HCT116 (cell line): ENCODE data around the gene WASL. TPM values are rescaled to one million over a fixed set of nuclear protein-coding genes. Genes with fewer than 3 reads are reported as not detected.

ENCODE experiments used
- ATAC-seq: fragments of 200-7000 bp; cut with Tn5 transposase; 2 replicates; pipeline ENCODE4 v1.9.1; 2020; ENCODE audit warnings: mild to moderate bottlenecking, moderate library complexity
- BruUV-seq: library from RNA; stranded (reverse); fragments of 400-500 nt; replicated peaks from 2 replicates; lab custom pipeline; 2021; lab: Mats Ljungman, UMichigan
- CTCF ChIA-PET: fragments of 300-600 bp; sonication (Branson Sonifier 250); formaldehyde crosslinking; loops from one replicate; lab custom pipeline; 2021; ENCODE audit warnings: antibody characterized with exemption; lab: Charles Lee
- POLR2A ChIA-PET: fragments of 300-600, 350-600 bp; sonication (Branson Sonifier 250); formaldehyde crosslinking; loops from one replicate; lab custom pipeline; 2021; ENCODE audit warnings: antibody characterized with exemption; lab: Charles Lee
- RAD21 ChIA-PET, 2 experiments: fragments of 300-600 bp; sonication (Branson Sonifier 250); formaldehyde crosslinking; loops; one replicate each; lab custom pipeline; 2023; ENCODE audit warnings: low total read pairs in 2 of 2; ENCODE audit not compliant: uncharacterized antibody in 2 of 2, unreplicated experiment in 2 of 2, low non-redundant PET in 1 of 2; lab: Charles Lee
- DNase-seq: peaks from one replicate; pipeline ENCODE4 v3.0.0-alpha.2; 2010; ENCODE audit warnings: low read depth, low spot score
- H2AFZ ChIP-seq: fragments of 200-600 bp; shearing (Covaris generic), sonication (generic); 2 replicates; pipeline ENCODE4 v1.6.1; 2017; ENCODE audit warnings: low read depth, mixed run types, mixed read lengths, antibody characterized with exemption, low read length; ENCODE audit not compliant: poor library complexity, severe bottlenecking
- H3K27ac ChIP-seq: 2 replicates; pipeline ENCODE4 v1.5.1; 2012; ENCODE audit warnings: low read depth, low read length
- H3K27me3 ChIP-seq: fragments of 200-600 bp; sonication (generic); 2 replicates; pipeline ENCODE4 v1.6.1; 2016; ENCODE audit warnings: mixed run types, low read length, mixed read lengths; ENCODE audit not compliant: insufficient read depth
- H3K36me3 ChIP-seq, 2 experiments: fragments of 200-500 bp in 1 of 2; fragments of 200-600 bp in 1 of 2; sonication (Bioruptor generic) in 1 of 2; sonication (generic) in 1 of 2; 2 replicates each; pipeline versions ENCODE4 v1.5.1 to v1.6.1; 2014 to 2016; ENCODE audit warnings: low read length in 2 of 2, inconsistent platforms in 1 of 2, mixed read lengths in 1 of 2, mixed run types in 1 of 2; ENCODE audit not compliant: insufficient read depth in 2 of 2, control insufficient read depth in 1 of 2
- H3K4me1 ChIP-seq, 2 experiments: fragments of 200-600 bp in 1 of 2; sonication (generic) in 1 of 2; 2 replicates each; pipeline versions ENCODE4 v1.5.1 to v1.6.1; 2012 to 2017; ENCODE audit warnings: low read length in 2 of 2, inconsistent platforms in 1 of 2, mild to moderate bottlenecking in 1 of 2, mixed read lengths in 1 of 2, mixed run types in 1 of 2, moderate library complexity in 1 of 2; ENCODE audit not compliant: insufficient read depth in 2 of 2, control insufficient read depth in 1 of 2
- H3K4me2 ChIP-seq: fragments of 200-600 bp; sonication (generic); 2 replicates; pipeline ENCODE4 v1.6.1; 2017; ENCODE audit warnings: mixed run types, low read length, mixed read lengths
- H3K4me3 ChIP-seq, 2 experiments: fragments of 200-600 bp in 1 of 2; sonication (generic) in 1 of 2; replicated peaks in 1 of 2; 2 replicates each; pipeline ENCODE4 v1.5.1; 2011 to 2016; ENCODE audit warnings: low read length in 2 of 2, control low read depth in 1 of 2, low read depth in 1 of 2, mild to moderate bottlenecking in 1 of 2, mixed read lengths in 1 of 2, mixed run types in 1 of 2
- H3K79me2 ChIP-seq: fragments of 200-600 bp; sonication (generic); 2 replicates; pipeline ENCODE4 v1.6.1; 2017; ENCODE audit warnings: mild to moderate bottlenecking, mixed run types, low read length, moderate library complexity, mixed read lengths; ENCODE audit not compliant: insufficient read depth
- H3K9ac ChIP-seq: fragments of 200-600 bp; sonication (generic); 2 replicates; pipeline ENCODE4 v1.6.1; 2016; ENCODE audit warnings: low read length, mixed read lengths
- H3K9me2 ChIP-seq: fragments of 200-600 bp; sonication (generic), shearing (Covaris generic); 2 replicates; pipeline ENCODE4 v1.6.1; 2017; ENCODE audit warnings: mixed run types, mild to moderate bottlenecking, moderate library complexity; ENCODE audit not compliant: insufficient read depth
- H3K9me3 ChIP-seq, 2 experiments: fragments of 200-500 bp in 1 of 2; fragments of 200-600 bp in 1 of 2; sonication (Bioruptor generic) in 1 of 2; sonication (generic) in 1 of 2; 2 replicates each; pipeline ENCODE4 v1.6.1; 2014 to 2017; ENCODE audit warnings: low read length in 2 of 2, mixed read lengths in 2 of 2, inconsistent platforms in 1 of 2, low read depth in 1 of 2, mild to moderate bottlenecking in 1 of 2, mixed run types in 1 of 2, moderate library complexity in 1 of 2; ENCODE audit not compliant: control insufficient read depth in 1 of 2, insufficient read depth in 1 of 2
- H4K20me1 ChIP-seq: fragments of 200-600 bp; sonication (generic), shearing (Covaris generic); 2 replicates; pipeline ENCODE4 v1.6.1; 2017; ENCODE audit warnings: mixed run types, mild to moderate bottlenecking, moderate library complexity; ENCODE audit not compliant: insufficient read depth
- EZH2phosphoT487 ChIP-seq: fragments of 200-600 bp; IDR thresholded peaks from 2 replicates; pipeline ENCODE4 v1.6.1; 2018; ENCODE audit warnings: antibody characterized with exemption, borderline replicate concordance
- JUND ChIP-seq: IDR thresholded peaks from 2 replicates; pipeline ENCODE4 v1.6.1; 2012
- POLR2A ChIP-seq: IDR thresholded peaks from 2 replicates; pipeline ENCODE4 v1.7.0; 2011; ENCODE audit warnings: borderline replicate concordance; ENCODE audit not compliant: insufficient read depth, insufficient read length; ENCODE audit errors: extremely low read depth
- SRF ChIP-seq: IDR thresholded peaks from 2 replicates; pipeline ENCODE4 v1.6.1; 2012; ENCODE audit warnings: low read depth
- TCF7L2 ChIP-seq: IDR thresholded peaks from 2 replicates; pipeline ENCODE4 v1.7.0; 2011; ENCODE audit warnings: borderline replicate concordance, inconsistent platforms; ENCODE audit not compliant: insufficient read depth, insufficient read length; ENCODE audit errors: extremely low read depth
- YY1 ChIP-seq: IDR thresholded peaks from 2 replicates; pipeline ENCODE4 v1.6.1; 2011; ENCODE audit warnings: low read length, low read depth, moderate library complexity, mild to moderate bottlenecking; ENCODE audit not compliant: insufficient replicate concordance; ENCODE audit errors: extremely low read depth
- ZNF274 ChIP-seq: fragments of 200-500 bp; sonication (Bioruptor generic); IDR thresholded peaks from 2 replicates; pipeline ENCODE4 v1.6.1; 2014; ENCODE audit warnings: mild to moderate bottlenecking, low read depth, low read length, inconsistent platforms
- intact Hi-C: fragments of 100-400 bp; cut with micrococcal nuclease; formaldehyde crosslinking; loops from 2 replicates; pipeline ENCODE4 v1.10.0; 2022
- total RNA-seq: library from RNA; stranded (reverse); gene quantifications from one replicate; pipeline ENCODE4 v1.2.1, GENCODE V29; 2021; ENCODE audit not compliant: unreplicated experiment
- TF ChIP-seq, protein P1 (sequence below): IDR thresholded peaks from 2 replicates; pipeline ENCODE4 v1.6.1; 2012
- TF ChIP-seq, protein P2 (sequence below): IDR thresholded peaks from 2 replicates; pipeline ENCODE4 v1.6.1; 2012
- TF ChIP-seq, protein P3 (sequence below): IDR thresholded peaks from 2 replicates; pipeline ENCODE4 v1.6.1; 2011; ENCODE audit warnings: mild to moderate bottlenecking, low read length, moderate library complexity; ENCODE audit not compliant: insufficient replicate concordance; ENCODE audit errors: extremely low read depth
- TF ChIP-seq, protein P4 (sequence below), 3 experiments: fragments of 200-600 bp in 1 of 3; sonication (generic) in 1 of 3; IDR thresholded peaks in 2 of 3; conservative IDR thresholded peaks in 1 of 3; 2 replicates each; pipeline ENCODE4 v1.5.1; 2012 to 2017; ENCODE audit warnings: low read depth in 2 of 3, low read length in 2 of 3, antibody characterized with exemption in 1 of 3, borderline replicate concordance in 1 of 3, control low read depth in 1 of 3, mild to moderate bottlenecking in 1 of 3, mixed read lengths in 1 of 3, mixed run types in 1 of 3, moderate library complexity in 1 of 3; ENCODE audit not compliant: insufficient read depth in 1 of 3

WASL gene
- total RNA-seq, 1 experiment from 2014 or later: 26.2 TPM

DNA sequence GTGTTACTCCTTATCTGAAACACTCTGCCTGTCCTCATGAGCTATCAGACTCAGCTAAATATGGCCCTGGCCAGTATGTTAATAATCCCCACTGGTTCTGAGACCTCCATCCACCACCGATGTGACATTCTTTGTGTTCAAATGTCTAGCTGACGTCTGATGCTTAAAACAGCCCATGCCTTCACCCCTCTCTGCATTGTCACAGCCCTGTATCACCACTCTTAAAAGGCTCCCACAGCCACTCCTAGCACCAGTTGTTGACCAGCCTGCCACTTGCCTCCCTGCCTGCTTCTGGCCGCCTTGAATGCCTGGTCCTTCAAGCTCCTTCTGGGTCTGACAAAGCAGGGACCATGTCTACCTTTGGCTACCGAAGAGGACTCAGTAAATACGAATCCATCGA lies 93.2 kb downstream of the WASL start, which contains the start of gene LMOD2:
Gene LMOD2, plus strand, starts transcription at position 253 of the 400 bp plus-strand sequence. Its CDS starts 98 bp downstream, at position 351.
- DNase-seq (no peak), ATAC-seq (no peak)
- H3K4me3 ChIP-seq: no peak within 1 kb of the TSS
- H3K4me2 ChIP-seq: no peak within 1 kb of the TSS
- H3K9me3 ChIP-seq: no peaks in the 10 kb centered on the region
- BruUV-seq: no TSS peak
- no peaks in the 10 kb centered on the region for H3K4me1 ChIP-seq
- POLR2A ChIA-PET: no interaction called here
- RAD21 ChIA-PET: no interaction called here
- H3K79me2 ChIP-seq: no peaks in the 10 kb centered on the region
- CTCF ChIA-PET: no interaction called here
- no peaks in the 10 kb centered on the region for H3K36me3 ChIP-seq
- no peaks in the 10 kb centered on the region for H3K27me3 ChIP-seq
- no peak within 1 kb of the TSS for H3K9ac ChIP-seq
- no peak within 1 kb of the TSS for H3K27ac ChIP-seq
- H4K20me1 ChIP-seq: no peaks in the 10 kb centered on the region
- intact Hi-C loops: no loop called here
- no peaks in the 10 kb centered on the region; the same call in 1 of the 2 replicates for H3K9me2 ChIP-seq
- no peak within 1 kb of the TSS for H2AFZ ChIP-seq
- no peak for TF ChIP-seq JUND
- TF ChIP-seq, protein P1, sequence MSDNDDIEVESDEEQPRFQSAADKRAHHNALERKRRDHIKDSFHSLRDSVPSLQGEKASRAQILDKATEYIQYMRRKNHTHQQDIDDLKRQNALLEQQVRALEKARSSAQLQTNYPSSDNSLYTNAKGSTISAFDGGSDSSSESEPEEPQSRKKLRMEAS: no peak
- TF ChIP-seq, protein P2, sequence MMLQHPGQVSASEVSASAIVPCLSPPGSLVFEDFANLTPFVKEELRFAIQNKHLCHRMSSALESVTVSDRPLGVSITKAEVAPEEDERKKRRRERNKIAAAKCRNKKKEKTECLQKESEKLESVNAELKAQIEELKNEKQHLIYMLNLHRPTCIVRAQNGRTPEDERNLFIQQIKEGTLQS: no peak
- no peak for TF ChIP-seq EZH2phosphoT487
- TF ChIP-seq ZNF274: no peak
- TF ChIP-seq YY1: no peak
- no peak for TF ChIP-seq SRF

DNA sequence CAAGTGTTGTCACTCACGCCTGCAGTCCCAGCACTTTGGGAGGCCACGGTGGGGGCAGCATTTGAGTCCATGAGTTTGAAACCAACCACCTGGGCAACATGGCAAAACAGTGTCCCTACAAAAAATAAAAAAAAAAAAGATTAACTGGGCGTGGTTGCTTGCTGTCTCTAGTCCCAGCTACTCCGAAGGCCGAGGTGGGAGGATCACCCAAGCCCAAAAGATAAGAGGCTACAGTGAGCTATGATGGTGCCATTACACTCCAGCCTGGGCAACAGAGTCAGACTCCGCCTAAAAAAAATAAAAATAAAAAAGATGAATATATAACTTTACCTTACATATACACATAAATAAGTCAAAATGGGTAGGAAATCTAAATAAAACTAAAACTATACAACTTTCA lies 95.6 kb downstream of the WASL start:
- H2AFZ ChIP-seq: no peak overlapping the region
- H3K36me3 ChIP-seq: no peaks in the 10 kb centered on the region
- CTCF ChIA-PET: interaction anchor here (1.2 kb wide), 1 partner anchor 48 kb away, joined by 4 read pairs; no protein-coding TSS in a partner anchor
- no peak overlapping the region for H3K27ac ChIP-seq
- H3K4me3 ChIP-seq: no peak overlapping the region
- no TSS peak for BruUV-seq
- H3K9ac ChIP-seq: no peak overlapping the region
- ATAC-seq (no peak), DNase-seq (no peak)
- RAD21 ChIA-PET: no interaction called here
- H3K79me2 ChIP-seq: no peaks in the 10 kb centered on the region
- intact Hi-C loops: no loop called here
- POLR2A ChIA-PET: no interaction called here
- H3K27me3 ChIP-seq: no peaks in the 10 kb centered on the region
- no peaks in the 10 kb centered on the region for H3K4me1 ChIP-seq
- no peak overlapping the region for H3K4me2 ChIP-seq
- no peaks in the 10 kb centered on the region; the same call in 1 of the 2 replicates for H3K9me2 ChIP-seq
- H4K20me1 ChIP-seq: no peaks in the 10 kb centered on the region
- no peaks in the 10 kb centered on the region for H3K9me3 ChIP-seq
- TF ChIP-seq, protein P3, sequence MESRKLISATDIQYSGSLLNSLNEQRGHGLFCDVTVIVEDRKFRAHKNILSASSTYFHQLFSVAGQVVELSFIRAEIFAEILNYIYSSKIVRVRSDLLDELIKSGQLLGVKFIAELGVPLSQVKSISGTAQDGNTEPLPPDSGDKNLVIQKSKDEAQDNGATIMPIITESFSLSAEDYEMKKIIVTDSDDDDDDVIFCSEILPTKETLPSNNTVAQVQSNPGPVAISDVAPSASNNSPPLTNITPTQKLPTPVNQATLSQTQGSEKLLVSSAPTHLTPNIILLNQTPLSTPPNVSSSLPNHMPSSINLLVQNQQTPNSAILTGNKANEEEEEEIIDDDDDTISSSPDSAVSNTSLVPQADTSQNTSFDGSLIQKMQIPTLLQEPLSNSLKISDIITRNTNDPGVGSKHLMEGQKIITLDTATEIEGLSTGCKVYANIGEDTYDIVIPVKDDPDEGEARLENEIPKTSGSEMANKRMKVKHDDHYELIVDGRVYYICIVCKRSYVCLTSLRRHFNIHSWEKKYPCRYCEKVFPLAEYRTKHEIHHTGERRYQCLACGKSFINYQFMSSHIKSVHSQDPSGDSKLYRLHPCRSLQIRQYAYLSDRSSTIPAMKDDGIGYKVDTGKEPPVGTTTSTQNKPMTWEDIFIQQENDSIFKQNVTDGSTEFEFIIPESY: no peak
- TF ChIP-seq TCF7L2: no peak
- no peak for TF ChIP-seq EZH2phosphoT487
- TF ChIP-seq, protein P4, sequence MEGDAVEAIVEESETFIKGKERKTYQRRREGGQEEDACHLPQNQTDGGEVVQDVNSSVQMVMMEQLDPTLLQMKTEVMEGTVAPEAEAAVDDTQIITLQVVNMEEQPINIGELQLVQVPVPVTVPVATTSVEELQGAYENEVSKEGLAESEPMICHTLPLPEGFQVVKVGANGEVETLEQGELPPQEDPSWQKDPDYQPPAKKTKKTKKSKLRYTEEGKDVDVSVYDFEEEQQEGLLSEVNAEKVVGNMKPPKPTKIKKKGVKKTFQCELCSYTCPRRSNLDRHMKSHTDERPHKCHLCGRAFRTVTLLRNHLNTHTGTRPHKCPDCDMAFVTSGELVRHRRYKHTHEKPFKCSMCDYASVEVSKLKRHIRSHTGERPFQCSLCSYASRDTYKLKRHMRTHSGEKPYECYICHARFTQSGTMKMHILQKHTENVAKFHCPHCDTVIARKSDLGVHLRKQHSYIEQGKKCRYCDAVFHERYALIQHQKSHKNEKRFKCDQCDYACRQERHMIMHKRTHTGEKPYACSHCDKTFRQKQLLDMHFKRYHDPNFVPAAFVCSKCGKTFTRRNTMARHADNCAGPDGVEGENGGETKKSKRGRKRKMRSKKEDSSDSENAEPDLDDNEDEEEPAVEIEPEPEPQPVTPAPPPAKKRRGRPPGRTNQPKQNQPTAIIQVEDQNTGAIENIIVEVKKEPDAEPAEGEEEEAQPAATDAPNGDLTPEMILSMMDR (IDR thresholded peaks at IDR 0.05 in 2 of 3, conservative IDR thresholded peaks at IDR 0.05 in 1 of 3; ENCODE audit: borderline replicate concordance in 1 of 3, insufficient read depth in 1 of 3, low read depth in 2 of 3, low read length in 2 of 3): no peak
- no peak for TF ChIP-seq POLR2A
- TF ChIP-seq ZNF274: no peak
